22Rv1 (cell line): Measurements from ENCODE around the gene NR2F1-AS1.

Experiments
- CTCF ChIP-seq: fragments of 450-650 bp; IDR thresholded peaks from 2 replicates; pipeline ENCODE4 v1.5.1; 2017; ENCODE audit warnings: mild to moderate bottlenecking
- ZFX ChIP-seq: fragments of 450-650 bp; IDR thresholded peaks from 2 replicates; pipeline ENCODE4 v1.6.1; 2017; ENCODE audit warnings: antibody characterized with exemption, borderline replicate concordance

- TF ChIP-seq CTCF (no peak), ZFX (no peak)
These were observed 144.9 kb downstream of the NR2F1-AS1 start for GRCh38 chr5:93436083-93436482.
